GM12875 (cell line): ENCODE measurements around the gene TSPYL4.

Experiments used
- H3K4me3 ChIP-seq: one replicate; pipeline ENCODE4 v1.5.1; 2011; ENCODE audit warnings: low read depth, low read length, control low read depth
- TF ChIP-seq, protein P1 (sequence below): IDR thresholded peaks from 2 replicates; pipeline ENCODE4 v1.5.1; 2011; ENCODE audit warnings: low read depth, mild to moderate bottlenecking, control low read depth, inconsistent platforms, low read length, moderate library complexity, borderline replicate concordance; ENCODE audit not compliant: insufficient read depth

TSPYL4 gene

DNA sequence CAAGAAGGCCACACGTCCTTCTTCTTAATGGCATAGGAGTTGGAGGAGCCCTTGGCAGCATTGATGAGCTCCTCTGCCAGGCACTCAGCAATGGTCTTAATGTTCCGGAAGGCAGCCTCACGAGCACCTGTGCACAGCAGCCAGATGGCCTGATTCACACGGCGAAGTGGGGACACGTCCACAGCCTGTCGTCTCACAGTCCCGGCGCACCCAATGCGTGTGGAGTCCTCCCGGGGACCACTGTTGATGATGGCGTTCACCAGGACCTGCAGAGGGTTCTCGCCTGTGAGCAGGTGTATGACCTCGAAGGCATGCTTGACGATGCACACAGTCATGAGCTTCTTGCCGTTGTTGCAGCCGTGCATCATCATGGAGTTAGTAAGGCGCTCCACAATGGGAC lies 4.6 kb upstream of the TSPYL4 start:
- no peak overlapping the region for H3K4me3 ChIP-seq
- TF ChIP-seq, protein P1, sequence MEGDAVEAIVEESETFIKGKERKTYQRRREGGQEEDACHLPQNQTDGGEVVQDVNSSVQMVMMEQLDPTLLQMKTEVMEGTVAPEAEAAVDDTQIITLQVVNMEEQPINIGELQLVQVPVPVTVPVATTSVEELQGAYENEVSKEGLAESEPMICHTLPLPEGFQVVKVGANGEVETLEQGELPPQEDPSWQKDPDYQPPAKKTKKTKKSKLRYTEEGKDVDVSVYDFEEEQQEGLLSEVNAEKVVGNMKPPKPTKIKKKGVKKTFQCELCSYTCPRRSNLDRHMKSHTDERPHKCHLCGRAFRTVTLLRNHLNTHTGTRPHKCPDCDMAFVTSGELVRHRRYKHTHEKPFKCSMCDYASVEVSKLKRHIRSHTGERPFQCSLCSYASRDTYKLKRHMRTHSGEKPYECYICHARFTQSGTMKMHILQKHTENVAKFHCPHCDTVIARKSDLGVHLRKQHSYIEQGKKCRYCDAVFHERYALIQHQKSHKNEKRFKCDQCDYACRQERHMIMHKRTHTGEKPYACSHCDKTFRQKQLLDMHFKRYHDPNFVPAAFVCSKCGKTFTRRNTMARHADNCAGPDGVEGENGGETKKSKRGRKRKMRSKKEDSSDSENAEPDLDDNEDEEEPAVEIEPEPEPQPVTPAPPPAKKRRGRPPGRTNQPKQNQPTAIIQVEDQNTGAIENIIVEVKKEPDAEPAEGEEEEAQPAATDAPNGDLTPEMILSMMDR: no peak

DNA sequence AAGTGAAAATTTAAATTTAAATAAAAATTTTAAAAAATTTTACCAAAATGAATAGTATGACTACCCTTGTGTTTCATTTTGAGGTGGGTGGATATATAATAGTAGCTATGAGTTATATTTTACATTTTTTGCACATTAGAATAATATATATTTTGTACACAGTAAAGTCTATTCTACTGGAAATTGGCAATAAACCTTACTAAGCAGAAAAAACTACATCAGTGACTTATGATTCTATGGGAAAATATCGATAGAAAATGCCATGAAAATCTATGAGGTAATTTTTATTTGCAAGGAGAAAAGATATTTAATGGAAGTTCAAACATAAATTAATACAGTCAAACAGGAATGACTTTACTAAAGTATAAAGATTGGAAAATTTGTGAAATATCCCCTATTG lies 2.8 kb upstream of the TSPYL4 start:
- TF ChIP-seq, protein P1: no peak
- no peak overlapping the region for H3K4me3 ChIP-seq

DNA sequence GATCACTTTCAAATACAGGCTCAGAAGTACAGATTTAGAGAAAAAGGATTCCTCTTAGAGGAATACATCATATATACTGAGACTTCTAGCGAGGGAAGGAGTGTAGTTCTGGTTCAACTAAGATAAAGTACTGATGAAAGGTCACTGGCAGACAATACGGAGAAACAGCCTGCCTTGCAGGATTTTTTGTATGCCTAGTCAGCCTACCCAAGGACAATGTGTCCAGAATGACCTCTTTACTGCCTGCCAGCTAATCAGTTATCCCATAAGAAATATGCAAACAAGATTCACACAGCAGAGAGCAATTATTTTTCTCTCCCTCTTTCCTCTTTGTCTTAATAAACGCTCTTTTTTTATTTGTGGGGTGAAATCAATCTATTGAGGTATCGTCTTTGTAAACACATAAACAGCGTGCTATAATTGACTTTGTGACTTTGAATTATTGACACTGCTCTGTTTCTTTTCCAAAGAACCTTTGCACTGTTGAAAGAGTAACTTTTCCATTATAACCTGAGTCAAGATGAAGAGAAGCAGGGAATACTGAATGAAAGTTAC lies 1.4 kb upstream of the TSPYL4 start:
- TF ChIP-seq, protein P1: no peak
- no peak overlapping the region for H3K4me3 ChIP-seq

DNA sequence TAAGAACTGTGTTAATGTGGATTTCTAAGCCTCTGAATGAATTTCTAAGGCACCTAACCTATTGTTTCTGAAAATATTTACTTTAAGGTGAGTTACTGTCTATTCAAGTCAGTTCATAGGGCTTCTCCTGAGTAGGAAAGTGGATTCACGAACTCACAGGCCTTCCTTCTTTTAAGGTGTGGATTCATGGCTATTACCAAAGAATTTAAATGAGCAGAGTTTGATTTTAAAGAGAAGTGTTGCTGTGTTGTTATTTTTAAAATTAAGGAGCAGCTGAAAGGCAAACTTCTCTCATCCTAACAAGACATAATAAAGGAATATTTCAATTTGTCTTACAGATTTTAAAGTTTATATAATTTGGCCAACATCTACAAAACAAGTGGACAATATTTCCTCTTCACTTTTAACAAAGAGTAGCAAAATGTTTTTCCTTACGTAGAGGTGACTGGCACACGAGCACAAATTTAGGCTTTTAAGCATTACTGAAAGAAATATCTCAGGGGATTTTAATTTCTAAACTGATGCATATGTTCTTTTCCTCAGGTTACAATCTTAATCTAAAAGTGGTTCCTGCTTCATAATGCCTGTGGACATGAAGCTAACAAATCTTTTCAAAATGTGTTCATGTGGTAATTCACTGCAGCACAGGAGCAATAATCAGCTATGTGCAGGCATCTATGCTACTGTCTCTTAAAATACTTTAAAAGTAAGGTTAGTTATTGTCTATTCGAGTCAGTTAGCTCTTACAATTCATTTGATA lies 602 bp upstream of the TSPYL4 start:
- H3K4me3 ChIP-seq: peak overlapping the region; percentile 73
- TF ChIP-seq, protein P1: no peak

DNA sequence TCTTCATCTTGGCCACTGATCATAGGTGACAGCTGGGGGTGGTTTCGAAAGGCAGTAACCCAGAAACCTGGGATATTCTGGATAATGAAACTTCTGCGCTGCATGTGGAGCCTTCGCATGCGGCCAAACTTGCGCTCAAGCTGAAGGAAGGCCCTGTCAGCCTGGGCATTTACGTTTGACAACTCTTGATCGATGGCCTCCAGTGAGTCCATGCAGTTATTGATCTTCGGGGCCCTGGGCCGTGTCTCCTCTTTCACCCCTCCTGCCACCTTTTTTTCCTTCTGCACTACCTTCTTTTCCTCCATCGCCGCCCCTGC lies 729 bp downstream of the TSPYL4 start:
- TF ChIP-seq, protein P1: no peak
- peak overlapping the region; percentile 73 for H3K4me3 ChIP-seq

- H3K4me3 ChIP-seq: no peak overlapping the region
- TF ChIP-seq, protein P1: no peak
These were observed 2.1 kb downstream of the TSPYL4 start for GRCh38 chr6:116251568-116252384.
